K562 (cell line): ENCODE data around the gene PTBP3. TPM values are rescaled to one million over a fixed set of nuclear protein-coding genes. Genes with fewer than 3 reads are reported as not detected.
A peak's percentile ranks its signal among the peaks of the same experiment; 100 is the strongest.

Experiments
- DPF2 ChIP-seq: fragments of 450-650 bp; IDR thresholded peaks from 2 replicates; pipeline ENCODE4 v1.6.1; 2016
- GABPB1 ChIP-seq: sonication (generic); formaldehyde crosslinking; IDR thresholded peaks from 2 replicates; pipeline ENCODE4 v1.8.0; 2022; ENCODE audit warnings: mild to moderate bottlenecking, missing genetic modification reagents
- GTF2E2 ChIP-seq: fragments of 200-800 bp; sonication (Bioruptor generic); IDR thresholded peaks from 2 replicates; pipeline ENCODE4 v1.6.1; 2016; ENCODE audit warnings: missing genetic modification characterization, missing compliant biosample characterization
- LCOR ChIP-seq: sonication (generic); formaldehyde crosslinking; IDR thresholded peaks from 2 replicates; pipeline ENCODE4 v1.8.0; 2022; ENCODE audit warnings: mild to moderate bottlenecking, missing genetic modification reagents
- MEIS2 ChIP-seq: fragments of 450-650 bp; IDR thresholded peaks from 2 replicates; pipeline ENCODE4 v1.6.1; 2014; ENCODE audit warnings: mild to moderate bottlenecking; ENCODE audit not compliant: partially characterized antibody
- TCFL5 ChIP-seq: fragments of 250-450 bp; sonication (Bioruptor Pico); conservative IDR thresholded peaks from 2 replicates; pipeline ENCODE4 v1.6.1; 2021; ENCODE audit warnings: mild to moderate bottlenecking, moderate library complexity, matching md5 sums
- YBX1 ChIP-seq: fragments of 450-650 bp; IDR thresholded peaks from 2 replicates; pipeline ENCODE4 v1.7.1; 2016; ENCODE audit warnings: mild to moderate bottlenecking
- ZKSCAN3 ChIP-seq: fragments of 250-450 bp; sonication (Bioruptor Pico); IDR thresholded peaks from 2 replicates; pipeline ENCODE4 v1.4.0; 2020
- ZNF354B ChIP-seq: fragments of 250-450 bp; sonication (Bioruptor Pico); IDR thresholded peaks from 2 replicates; pipeline ENCODE4 v1.4.0; 2020
- polyA plus RNA-seq, 8 experiments: library from polyadenylated mRNA; depleted of rRNA in 4 of 8; stranded (reverse) in 5 of 8; unstranded in 3 of 8; fragments of >200 nt; fragmentation: Nextera tagmentation in 2 of 8; fragmentation: Illumina TruSeq in 1 of 8; extraction: Ambion mirVana in 2 of 8; extraction: Trizol in 1 of 8; gene quantifications; 2 replicates each; pipeline versions ENCODE4 v1.2.1 to v1.2.3, GENCODE V29; 2011 to 2014; ENCODE audit warnings: inconsistent platforms in 1 of 8, missing spikeins in 1 of 8
- total RNA-seq, 7 experiments: library from RNA; depleted of rRNA in 6 of 7; stranded (reverse); fragments of >200 nt in 6 of 7; fragmentation: Illumina TruSeq in 2 of 7; extraction: Trizol in 2 of 7; gene quantifications; 2 replicates each; pipeline versions ENCODE4 v1.2.1 to v1.2.3, GENCODE V29; 2011 to 2021; ENCODE audit warnings: low replicate concordance in 1 of 7
- TF ChIP-seq, protein P1 (sequence below): fragments of 450-650 bp; formaldehyde crosslinking; IDR thresholded peaks from 2 replicates; pipeline ENCODE4 v1.4.0; 2020; ENCODE audit warnings: mild to moderate bottlenecking, moderate library complexity
- TF ChIP-seq, protein P2 (sequence below), 2 experiments: IDR thresholded peaks in 1 of 2; conservative IDR thresholded peaks in 1 of 2; 2 replicates each; pipeline ENCODE4 v1.6.1; 2016; ENCODE audit warnings: low read depth in 2 of 2, mild to moderate bottlenecking in 1 of 2, missing compliant biosample characterization in 1 of 2, missing genetic modification characterization in 1 of 2, moderate library complexity in 1 of 2
- TF ChIP-seq, protein P3 (sequence below): fragments of 450-650 bp; IDR thresholded peaks from 2 replicates; pipeline ENCODE4 v1.6.1; 2018; ENCODE audit not compliant: partially characterized antibody
- TF ChIP-seq, protein P4 (sequence below): fragments of 450-650 bp; IDR thresholded peaks from 2 replicates; pipeline ENCODE4 v1.6.1; 2016
- TF ChIP-seq, protein P5 (sequence below): fragments of 450-650 bp; IDR thresholded peaks from 2 replicates; pipeline ENCODE4 v1.6.1; 2017; ENCODE audit warnings: antibody characterized with exemption, mild to moderate bottlenecking

The PTBP3 gene
- total and polyA plus RNA-seq, 9 of the 15 experiments (the other 6 are each of a cell fraction or from before 2014, with no cell fraction given) = 22.4 to 132 (median 68.0) TPM

DNA sequence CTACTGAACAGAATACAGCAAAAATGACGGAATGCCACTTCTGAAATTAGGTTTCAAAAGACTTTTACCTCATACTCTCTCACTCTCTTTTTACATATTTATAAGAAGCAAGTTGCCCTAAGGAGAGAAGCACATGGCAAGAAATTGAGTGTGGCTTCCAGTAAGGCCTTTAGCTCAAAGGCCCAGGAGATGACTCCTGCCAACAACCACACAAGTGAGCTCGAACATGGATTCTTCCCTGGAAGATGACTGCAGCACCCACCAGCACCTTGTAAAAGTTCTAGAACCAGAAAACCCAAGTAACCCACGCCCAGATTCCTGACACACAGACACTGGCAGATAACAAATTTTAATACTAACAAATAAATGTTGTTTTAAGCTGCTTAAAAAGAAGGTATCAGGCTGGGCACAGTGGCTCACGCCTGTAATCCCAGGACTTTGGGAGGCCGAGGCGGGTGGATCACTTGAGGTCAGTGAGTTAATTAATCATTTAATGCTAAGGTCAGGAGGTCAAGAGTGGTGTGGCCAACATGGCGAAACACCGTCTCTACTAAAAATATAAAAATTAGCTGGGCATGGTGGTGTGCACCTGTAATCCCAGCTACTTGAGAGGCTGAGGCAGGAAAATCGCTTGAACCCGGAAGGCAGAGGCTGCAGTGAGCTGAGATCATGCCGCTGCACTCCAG, 17.0 kb downstream of the PTBP3 start (continued):
- TF ChIP-seq MEIS2 (peak; percentile 51), DPF2 (no peak), GABPB1 (CRISPR knock-in tag) (no peak), YBX1 (no peak), ZKSCAN3 (CRISPR knock-in tag) (no peak), ZNF354B (CRISPR knock-in tag) (no peak), LCOR (CRISPR knock-in tag) (no peak), TCFL5 (CRISPR knock-in tag) (no peak), GTF2E2 (tag) (no peak)
- TF ChIP-seq, protein P1, sequence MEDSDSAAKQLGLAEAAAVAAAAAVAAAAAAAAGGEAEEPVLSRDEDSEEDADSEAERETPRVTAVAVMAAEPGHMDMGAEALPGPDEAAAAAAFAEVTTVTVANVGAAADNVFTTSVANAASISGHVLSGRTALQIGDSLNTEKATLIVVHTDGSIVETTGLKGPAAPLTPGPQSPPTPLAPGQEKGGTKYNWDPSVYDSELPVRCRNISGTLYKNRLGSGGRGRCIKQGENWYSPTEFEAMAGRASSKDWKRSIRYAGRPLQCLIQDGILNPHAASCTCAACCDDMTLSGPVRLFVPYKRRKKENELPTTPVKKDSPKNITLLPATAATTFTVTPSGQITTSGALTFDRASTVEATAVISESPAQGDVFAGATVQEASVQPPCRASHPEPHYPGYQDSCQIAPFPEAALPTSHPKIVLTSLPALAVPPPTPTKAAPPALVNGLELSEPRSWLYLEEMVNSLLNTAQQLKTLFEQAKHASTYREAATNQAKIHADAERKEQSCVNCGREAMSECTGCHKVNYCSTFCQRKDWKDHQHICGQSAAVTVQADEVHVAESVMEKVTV (CRISPR knock-in tag) = no peak
- TF ChIP-seq, protein P2, sequence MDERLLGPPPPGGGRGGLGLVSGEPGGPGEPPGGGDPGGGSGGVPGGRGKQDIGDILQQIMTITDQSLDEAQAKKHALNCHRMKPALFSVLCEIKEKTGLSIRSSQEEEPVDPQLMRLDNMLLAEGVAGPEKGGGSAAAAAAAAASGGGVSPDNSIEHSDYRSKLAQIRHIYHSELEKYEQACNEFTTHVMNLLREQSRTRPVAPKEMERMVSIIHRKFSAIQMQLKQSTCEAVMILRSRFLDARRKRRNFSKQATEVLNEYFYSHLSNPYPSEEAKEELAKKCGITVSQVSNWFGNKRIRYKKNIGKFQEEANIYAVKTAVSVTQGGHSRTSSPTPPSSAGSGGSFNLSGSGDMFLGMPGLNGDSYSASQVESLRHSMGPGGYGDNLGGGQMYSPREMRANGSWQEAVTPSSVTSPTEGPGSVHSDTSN (CRISPR knock-in tag; IDR thresholded peaks at IDR 0.05; ENCODE audit: low read depth) = no peak
- TF ChIP-seq, protein P2 (tag; conservative IDR thresholded peaks at IDR 0.05; ENCODE audit: low read depth) = 0 out of 2 replicates have a peak, but pooled peaks have one; percentile 35
- TF ChIP-seq, protein P3, sequence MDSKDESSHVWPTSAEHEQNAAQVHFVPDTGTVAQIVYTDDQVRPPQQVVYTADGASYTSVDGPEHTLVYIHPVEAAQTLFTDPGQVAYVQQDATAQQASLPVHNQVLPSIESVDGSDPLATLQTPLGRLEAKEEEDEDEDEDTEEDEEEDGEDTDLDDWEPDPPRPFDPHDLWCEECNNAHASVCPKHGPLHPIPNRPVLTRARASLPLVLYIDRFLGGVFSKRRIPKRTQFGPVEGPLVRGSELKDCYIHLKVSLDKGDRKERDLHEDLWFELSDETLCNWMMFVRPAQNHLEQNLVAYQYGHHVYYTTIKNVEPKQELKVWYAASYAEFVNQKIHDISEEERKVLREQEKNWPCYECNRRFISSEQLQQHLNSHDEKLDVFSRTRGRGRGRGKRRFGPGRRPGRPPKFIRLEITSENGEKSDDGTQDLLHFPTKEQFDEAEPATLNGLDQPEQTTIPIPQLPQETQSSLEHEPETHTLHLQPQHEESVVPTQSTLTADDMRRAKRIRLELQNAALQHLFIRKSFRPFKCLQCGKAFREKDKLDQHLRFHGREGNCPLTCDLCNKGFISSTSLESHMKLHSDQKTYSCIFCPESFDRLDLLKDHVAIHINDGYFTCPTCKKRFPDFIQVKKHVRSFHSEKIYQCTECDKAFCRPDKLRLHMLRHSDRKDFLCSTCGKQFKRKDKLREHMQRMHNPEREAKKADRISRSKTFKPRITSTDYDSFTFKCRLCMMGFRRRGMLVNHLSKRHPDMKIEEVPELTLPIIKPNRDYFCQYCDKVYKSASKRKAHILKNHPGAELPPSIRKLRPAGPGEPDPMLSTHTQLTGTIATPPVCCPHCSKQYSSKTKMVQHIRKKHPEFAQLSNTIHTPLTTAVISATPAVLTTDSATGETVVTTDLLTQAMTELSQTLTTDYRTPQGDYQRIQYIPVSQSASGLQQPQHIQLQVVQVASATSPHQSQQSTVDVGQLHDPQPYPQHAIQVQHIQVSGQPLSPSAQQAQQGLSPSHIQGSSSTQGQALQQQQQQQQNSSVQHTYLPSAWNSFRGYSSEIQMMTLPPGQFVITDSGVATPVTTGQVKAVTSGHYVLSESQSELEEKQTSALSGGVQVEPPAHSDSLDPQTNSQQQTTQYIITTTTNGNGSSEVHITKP = no peak
- TF ChIP-seq, protein P4, sequence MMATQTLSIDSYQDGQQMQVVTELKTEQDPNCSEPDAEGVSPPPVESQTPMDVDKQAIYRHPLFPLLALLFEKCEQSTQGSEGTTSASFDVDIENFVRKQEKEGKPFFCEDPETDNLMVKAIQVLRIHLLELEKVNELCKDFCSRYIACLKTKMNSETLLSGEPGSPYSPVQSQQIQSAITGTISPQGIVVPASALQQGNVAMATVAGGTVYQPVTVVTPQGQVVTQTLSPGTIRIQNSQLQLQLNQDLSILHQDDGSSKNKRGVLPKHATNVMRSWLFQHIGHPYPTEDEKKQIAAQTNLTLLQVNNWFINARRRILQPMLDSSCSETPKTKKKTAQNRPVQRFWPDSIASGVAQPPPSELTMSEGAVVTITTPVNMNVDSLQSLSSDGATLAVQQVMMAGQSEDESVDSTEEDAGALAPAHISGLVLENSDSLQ = peak; percentile 23; the same call in 1 of the 2 replicates
- TF ChIP-seq, protein P5, sequence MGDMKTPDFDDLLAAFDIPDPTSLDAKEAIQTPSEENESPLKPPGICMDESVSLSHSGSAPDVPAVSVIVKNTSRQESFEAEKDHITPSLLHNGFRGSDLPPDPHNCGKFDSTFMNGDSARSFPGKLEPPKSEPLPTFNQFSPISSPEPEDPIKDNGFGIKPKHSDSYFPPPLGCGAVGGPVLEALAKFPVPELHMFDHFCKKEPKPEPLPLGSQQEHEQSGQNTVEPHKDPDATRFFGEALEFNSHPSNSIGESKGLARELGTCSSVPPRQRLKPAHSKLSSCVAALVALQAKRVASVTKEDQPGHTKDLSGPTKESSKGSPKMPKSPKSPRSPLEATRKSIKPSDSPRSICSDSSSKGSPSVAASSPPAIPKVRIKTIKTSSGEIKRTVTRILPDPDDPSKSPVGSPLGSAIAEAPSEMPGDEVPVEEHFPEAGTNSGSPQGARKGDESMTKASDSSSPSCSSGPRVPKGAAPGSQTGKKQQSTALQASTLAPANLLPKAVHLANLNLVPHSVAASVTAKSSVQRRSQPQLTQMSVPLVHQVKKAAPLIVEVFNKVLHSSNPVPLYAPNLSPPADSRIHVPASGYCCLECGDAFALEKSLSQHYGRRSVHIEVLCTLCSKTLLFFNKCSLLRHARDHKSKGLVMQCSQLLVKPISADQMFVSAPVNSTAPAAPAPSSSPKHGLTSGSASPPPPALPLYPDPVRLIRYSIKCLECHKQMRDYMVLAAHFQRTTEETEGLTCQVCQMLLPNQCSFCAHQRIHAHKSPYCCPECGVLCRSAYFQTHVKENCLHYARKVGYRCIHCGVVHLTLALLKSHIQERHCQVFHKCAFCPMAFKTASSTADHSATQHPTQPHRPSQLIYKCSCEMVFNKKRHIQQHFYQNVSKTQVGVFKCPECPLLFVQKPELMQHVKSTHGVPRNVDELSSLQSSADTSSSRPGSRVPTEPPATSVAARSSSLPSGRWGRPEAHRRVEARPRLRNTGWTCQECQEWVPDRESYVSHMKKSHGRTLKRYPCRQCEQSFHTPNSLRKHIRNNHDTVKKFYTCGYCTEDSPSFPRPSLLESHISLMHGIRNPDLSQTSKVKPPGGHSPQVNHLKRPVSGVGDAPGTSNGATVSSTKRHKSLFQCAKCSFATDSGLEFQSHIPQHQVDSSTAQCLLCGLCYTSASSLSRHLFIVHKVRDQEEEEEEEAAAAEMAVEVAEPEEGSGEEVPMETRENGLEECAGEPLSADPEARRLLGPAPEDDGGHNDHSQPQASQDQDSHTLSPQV = peak; percentile 56; the same call in 1 of the 2 replicates
